Measurements from ENCODE around the gene SAMD11. TPM values are rescaled to one million over a fixed set of nuclear protein-coding genes. Genes with fewer than 3 reads are reported as not detected.
A peak's percentile ranks its signal among the peaks of the same experiment; 100 is the strongest.

The SAMD11 gene
- total and polyA plus RNA-seq, 2 of the 8 experiments (the other 6 are each of a cell fraction or from before 2014, with no cell fraction given), result 0.18 to 0.30 TPM

GRCh38 chr1:917466-918091 lies 6.1 kb upstream of the SAMD11 start:
- H3K4me3 ChIP-seq (ENCODE audit: extremely low read depth in 1 of 4, insufficient read depth in 2 of 4, low read depth in 3 of 4, low read length in 4 of 4), result no peak overlapping the region
- H3K4me2 ChIP-seq (ENCODE audit: insufficient read depth in 1 of 2, low read depth in 2 of 2, low read length in 2 of 2), result no peak overlapping the region
- peaks cover 7 to 19% of the 10 kb centered on the region in 2 experiments for H4K20me1 ChIP-seq (replicated peaks in 1 of 2; ENCODE audit: control insufficient read depth in 1 of 2, insufficient read depth in 2 of 2, low read length in 2 of 2)
- H3K27me3 ChIP-seq (replicated peaks in 1 of 4; ENCODE audit: control insufficient read depth in 3 of 4, extremely low read depth in 1 of 4, insufficient read depth in 3 of 4, low read length in 3 of 4), result peaks cover 29 to 94% (median 76%) of the 10 kb centered on the region in 4 experiments
- H3K79me1 ChIP-seq (ENCODE audit: low read depth, low read length), result no peaks in the 10 kb centered on the region
- ChIA-PET POLR2A (ENCODE audit: partially characterized antibody) (interaction anchor here (0.9 to 1.7 kb wide), 3 partner anchors 10 to 72 kb away, joined by 3 to 4 read pairs (median 3); no protein-coding TSS in a partner anchor), CTCF (ENCODE audit: partially characterized antibody) (interaction anchor here (0.6 to 2.5 kb wide), 5 partner anchors 11 to 282 kb away, joined by 3 to 14 read pairs (median 5); no protein-coding TSS in a partner anchor)
- H2AK5ac ChIP-seq (ENCODE audit: low read depth, low read length), result 0 out of 2 replicates have a peak overlapping the region, but pooled peaks have one; percentile 39
- FAIRE-seq (no peak), DNase-seq (ENCODE audit: low read depth in 1 of 2, low spot score in 2 of 2) (no peak)
- peak; percentile 14; the same call in 1 of the 2 replicates for TF ChIP-seq E2F6 (IDR thresholded peaks at IDR 0.05)
- no peak for TF ChIP-seq CTBP2 (IDR thresholded peaks at IDR 0.05; ENCODE audit: borderline replicate concordance, insufficient read depth, insufficient read length, low read length)
- TF ChIP-seq BCL11A (IDR thresholded peaks at IDR 0.05; ENCODE audit: low read depth in 2 of 2, low read length in 2 of 2), result no peak
- H3K23me2 ChIP-seq (ENCODE audit: low read depth, low read length), result no peaks in the 10 kb centered on the region
- no peak overlapping the region for H2BK12ac ChIP-seq (ENCODE audit: low read depth, low read length)
- WGBS, 2 experiments (ENCODE audit: extremely low coverage in 1 of 2, insufficient coverage in 1 of 2, insufficient read length in 1 of 2, insufficient replicate concordance in 2 of 2, low coverage in 1 of 2, low lambda C conversion rate in 2 of 2, missing lambda C conversion rate in 1 of 2), result 80% methylated on average over 22 of the region's 22 CpGs; no CpG with 5 or more reads in 1 of the 2 experiments
- no peak overlapping the region for H4K5ac ChIP-seq (ENCODE audit: insufficient read length, low read depth, low read length)
- peak overlapping the region; percentile 69 for H4K8ac ChIP-seq (ENCODE audit: extremely low read depth, insufficient read depth, low read length)
- H4K91ac ChIP-seq (replicated peaks; ENCODE audit: insufficient read length, low read length), result no peak overlapping the region
- no peak overlapping the region for H2BK15ac ChIP-seq (ENCODE audit: low read length)
- no peak overlapping the region for H3K18ac ChIP-seq (ENCODE audit: extremely low read depth, low read length)
- H3K9ac ChIP-seq (replicated peaks in 1 of 4; ENCODE audit: extremely low read depth in 1 of 4, low read depth in 3 of 4, low read length in 3 of 4), result no peak overlapping the region
- H3K4me1 ChIP-seq (replicated peaks in 1 of 4; ENCODE audit: control insufficient read depth in 3 of 4, insufficient read depth in 4 of 4, low read length in 3 of 4), result peaks cover 0 to 13% (median 10%) of the 10 kb centered on the region in 4 experiments; a peak in 6 of 7 replicates
- no peaks in the 10 kb centered on the region; a peak in 1 of 4 replicates for H3K9me3 ChIP-seq (ENCODE audit: insufficient read depth in 2 of 2, low read depth in 1 of 2, low read length in 1 of 2)
- H2BK20ac ChIP-seq (ENCODE audit: low read length), result no peak overlapping the region
- H3K36me3 ChIP-seq (ENCODE audit: control insufficient read depth in 2 of 4, insufficient read depth in 4 of 4, low read length in 3 of 4), result no peaks in the 10 kb centered on the region
- H3K14ac ChIP-seq (ENCODE audit: insufficient read length), result no peak overlapping the region
- no peak overlapping the region for H3K56ac ChIP-seq (replicated peaks; ENCODE audit: insufficient read length, low read depth, low read length)
- no peak overlapping the region for H3K23ac ChIP-seq (ENCODE audit: insufficient read length)
- no peaks in the 10 kb centered on the region for H3K79me2 ChIP-seq (ENCODE audit: control insufficient read depth in 1 of 2, insufficient read depth in 2 of 2, low read length in 2 of 2)
- no peak overlapping the region for H3K27ac ChIP-seq (ENCODE audit: low read depth, low read length)
- no peak overlapping the region for H2BK5ac ChIP-seq (ENCODE audit: low read depth, low read length)
- no peak overlapping the region for H3K4ac ChIP-seq (replicated peaks; ENCODE audit: insufficient read length, low read depth, low read length)
- H2BK120ac ChIP-seq (replicated peaks; ENCODE audit: low read depth, low read length), result no peak overlapping the region
- no peak overlapping the region for H2AFZ ChIP-seq (ENCODE audit: low read length)
